IgD-negative memory B cell (primary cell): ENCODE measurements around the gene CCDC142. TPM values are rescaled to one million over a fixed set of nuclear protein-coding genes. Genes with fewer than 3 reads are reported as not detected.
A peak's percentile ranks its signal among the peaks of the same experiment; 100 is the strongest.

Source experiments
- H3K27ac Mint-ChIP-seq, 3 donors: one replicate each; pipeline ENCODE4 v1.8.0; 2020 to 2022; ENCODE audit warnings: mild to moderate bottlenecking in 3 of 3, mixed read lengths in 3 of 3, moderate library complexity in 1 of 3
- H3K27me3 Mint-ChIP-seq: one replicate; pipeline ENCODE4 v1.8.0; 2021; ENCODE audit warnings: mixed read lengths
- H3K36me3 Mint-ChIP-seq: one replicate; pipeline ENCODE4 v1.8.0; 2020; ENCODE audit warnings: mild to moderate bottlenecking, mixed read lengths
- H3K4me1 Mint-ChIP-seq, 3 donors: one replicate each; pipeline ENCODE4 v1.8.0; 2020 to 2022; ENCODE audit warnings: mixed read lengths in 3 of 3, mild to moderate bottlenecking in 1 of 3
- H3K4me3 Mint-ChIP-seq, 4 donors: one replicate each; pipeline ENCODE4 v1.8.0; 2020 to 2022; ENCODE audit warnings: mild to moderate bottlenecking in 4 of 4, mixed read lengths in 4 of 4, moderate library complexity in 3 of 4
- H3K9me3 Mint-ChIP-seq, 3 donors: one replicate each; pipeline ENCODE4 v1.8.0; 2020 to 2021; ENCODE audit warnings: mixed read lengths in 3 of 3, mild to moderate bottlenecking in 1 of 3
- polyA plus RNA-seq: library from polyadenylated mRNA; unstranded; fragments of 300-500 nt; fragmentation: Illumina TruSeq; gene quantifications from one replicate; pipeline ENCODE4 v1.2.3, GENCODE V29; 2021

Gene CCDC142
- polyA plus RNA-seq, 1 donor from 2014 or later = 9.2 TPM

DNA sequence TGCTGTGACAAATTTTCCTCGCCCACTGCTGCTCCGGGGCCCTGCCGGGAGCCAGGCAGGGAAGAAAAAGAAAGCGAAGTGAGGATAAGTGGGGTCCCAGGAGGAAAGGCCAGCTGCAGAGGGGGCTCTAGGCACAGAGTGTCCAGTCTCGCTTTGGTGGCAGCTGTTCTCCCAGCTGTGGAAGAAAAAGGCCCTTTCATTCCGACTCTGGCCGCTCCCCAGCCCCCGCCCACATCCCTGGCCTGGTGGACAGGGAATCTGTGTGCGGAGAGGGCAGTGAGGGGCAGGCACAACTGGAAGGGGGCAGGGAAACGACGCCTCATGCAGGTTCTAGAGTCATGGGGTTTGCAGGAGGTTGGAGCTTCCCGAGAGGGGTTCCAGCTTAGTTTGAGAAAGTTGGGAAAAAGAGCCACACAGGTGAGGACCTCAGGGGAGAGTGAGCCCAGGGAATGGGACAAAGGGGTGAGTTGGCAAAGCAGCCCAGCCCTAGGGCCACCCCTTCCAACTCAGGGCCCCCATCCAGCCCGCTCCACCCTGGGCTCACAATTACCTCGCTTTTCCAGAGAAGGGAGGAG is 42.9 kb downstream of the CCDC142 start:
- Mint-ChIP-seq H3K27ac (no peak overlapping the region), H3K4me1 (peaks cover 11 to 18% (median 18%) of the 10 kb centered on the region in 3 donors), H3K36me3 (no peaks in the 10 kb centered on the region), H3K4me3 (peak overlapping the region; percentile 48 to 91 (median 76)), H3K27me3 (peaks cover 16% of the 10 kb centered on the region), H3K9me3 (no peaks in the 10 kb centered on the region)

- H3K9me3 Mint-ChIP-seq = no peaks in the 10 kb centered on the region
- peak overlapping the region in 2 of 3 donors; percentile 11 to 20 for H3K27ac Mint-ChIP-seq
- no peaks in the 10 kb centered on the region for H3K36me3 Mint-ChIP-seq
- peaks cover 16% of the 10 kb centered on the region for H3K27me3 Mint-ChIP-seq
- peak overlapping the region in 3 of 4 donors; percentile 27 to 65 (median 55) for H3K4me3 Mint-ChIP-seq
- peaks cover 11 to 18% (median 18%) of the 10 kb centered on the region in 3 donors for H3K4me1 Mint-ChIP-seq
Observed at GRCh38 chr2:74439373-74439772, 43.4 kb downstream of the CCDC142 start.

- no peak overlapping the region for H3K4me3 Mint-ChIP-seq
- H3K27me3 Mint-ChIP-seq = peaks cover 16% of the 10 kb centered on the region
- peaks cover 11 to 16% (median 15%) of the 10 kb centered on the region in 3 donors for H3K4me1 Mint-ChIP-seq
- no peaks in the 10 kb centered on the region for H3K9me3 Mint-ChIP-seq
- H3K36me3 Mint-ChIP-seq = no peaks in the 10 kb centered on the region
- peak overlapping the region in 1 of 3 donors; percentile 98 for H3K27ac Mint-ChIP-seq
Observed at GRCh38 chr2:74438248-74438647, 44.5 kb downstream of the CCDC142 start.

DNA sequence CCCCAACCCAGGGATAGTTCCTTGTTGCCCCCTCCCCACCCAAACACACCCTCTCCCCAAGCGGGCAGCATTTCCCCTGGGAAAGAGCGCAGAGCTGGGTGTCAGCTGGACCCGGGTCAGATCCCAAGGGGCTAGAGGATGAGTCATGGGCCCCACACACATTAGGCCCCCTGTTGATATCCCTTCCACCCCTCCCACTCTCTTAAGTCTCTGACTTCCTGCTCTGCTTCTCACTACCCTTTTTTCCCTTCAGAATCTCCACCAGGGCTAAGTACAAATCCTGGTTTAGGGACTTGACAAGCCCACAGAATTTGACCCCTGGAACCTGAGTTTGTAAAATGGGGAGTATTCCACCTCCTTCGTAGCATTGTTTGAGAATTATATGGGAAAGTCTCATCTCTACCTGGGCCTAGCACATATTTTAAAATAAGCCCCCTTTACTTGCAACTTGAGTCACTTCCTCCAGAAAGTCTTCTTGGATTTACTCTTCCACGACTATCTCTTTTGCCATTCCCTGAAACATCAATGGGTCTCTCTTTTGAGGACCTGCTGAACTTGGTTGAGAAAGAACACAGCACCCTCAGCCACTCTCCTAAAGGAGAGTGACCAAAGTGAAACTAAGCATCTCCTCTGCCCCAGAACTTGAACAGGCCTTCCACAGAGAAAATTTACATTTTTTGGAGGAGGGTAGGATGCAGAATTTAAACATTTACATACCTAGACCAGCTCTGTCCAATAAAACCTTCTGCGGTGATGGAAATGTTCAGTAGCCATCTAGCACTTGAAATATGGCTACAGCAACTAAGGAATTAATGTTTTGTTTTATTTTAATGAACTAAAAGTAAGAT is 45.7 kb downstream of the CCDC142 start:
- peaks cover 7% of the 10 kb centered on the region for H3K27me3 Mint-ChIP-seq
- peak overlapping the region in 1 of 4 donors; percentile 21 for H3K4me3 Mint-ChIP-seq
- peaks cover 10 to 15% (median 14%) of the 10 kb centered on the region in 3 donors for H3K4me1 Mint-ChIP-seq
- no peaks in the 10 kb centered on the region for H3K9me3 Mint-ChIP-seq
- no peak overlapping the region for H3K27ac Mint-ChIP-seq
- no peaks in the 10 kb centered on the region for H3K36me3 Mint-ChIP-seq

DNA sequence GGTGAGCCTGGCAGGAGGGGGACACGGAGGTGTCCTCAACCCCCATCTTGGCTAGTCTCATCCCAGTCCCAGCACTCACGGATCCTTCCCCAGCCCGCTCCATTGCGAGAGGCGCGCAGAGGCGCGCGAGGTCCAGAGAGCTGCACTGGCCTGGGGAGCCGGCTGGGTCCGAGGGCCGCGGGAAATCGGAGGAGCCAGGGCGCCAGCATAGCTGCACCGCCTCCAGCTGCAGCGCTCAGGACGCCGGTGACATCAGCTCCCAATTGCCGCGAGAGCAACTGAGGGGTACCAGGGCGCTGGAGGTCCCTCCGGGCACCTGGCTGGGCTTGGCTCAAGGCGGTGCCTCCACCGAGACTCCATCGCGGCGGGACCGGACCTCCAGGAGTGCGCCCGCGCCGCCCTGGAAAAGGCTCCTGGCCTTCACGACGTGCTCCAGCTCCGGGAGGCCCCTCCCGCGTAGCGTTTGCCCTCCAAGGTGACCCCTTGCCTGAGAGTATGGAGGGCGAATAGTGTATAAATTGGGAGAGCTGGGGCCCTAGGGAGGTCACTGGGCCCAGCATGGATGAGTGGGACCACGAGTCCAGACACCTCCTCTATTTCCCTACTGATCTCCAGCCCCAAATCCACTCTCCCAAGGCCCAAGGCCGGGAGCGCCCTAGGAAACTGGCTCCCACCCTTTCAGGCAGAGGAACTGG is 46.5 kb downstream of the CCDC142 start:
- no peaks in the 10 kb centered on the region for H3K36me3 Mint-ChIP-seq
- no peak overlapping the region for H3K27ac Mint-ChIP-seq
- H3K4me1 Mint-ChIP-seq = peaks cover 10 to 15% (median 14%) of the 10 kb centered on the region in 3 donors
- H3K27me3 Mint-ChIP-seq = peaks cover 5% of the 10 kb centered on the region
- H3K9me3 Mint-ChIP-seq = no peaks in the 10 kb centered on the region
- H3K4me3 Mint-ChIP-seq = no peak overlapping the region

DNA sequence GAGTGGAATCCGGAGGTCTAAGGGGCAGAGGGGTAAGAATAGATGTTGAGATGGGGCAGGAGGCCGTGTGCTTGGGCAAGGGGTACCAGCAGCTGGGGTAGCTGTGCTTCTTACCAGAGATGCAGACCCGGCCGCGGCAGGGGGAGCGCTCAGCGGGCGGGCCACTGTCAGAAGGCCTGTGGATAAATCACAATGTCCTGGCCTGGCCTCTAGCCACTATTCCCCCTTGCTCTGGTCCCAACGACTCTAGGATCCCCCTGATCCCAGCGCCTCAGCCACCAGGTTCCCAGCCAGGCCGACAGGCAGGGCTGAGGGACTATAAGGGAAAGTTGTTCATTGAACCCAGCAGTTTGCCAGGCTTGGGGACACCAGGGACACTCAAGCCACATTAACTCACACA is 52.3 kb downstream of the CCDC142 start:
- Mint-ChIP-seq H3K27ac (no peak overlapping the region), H3K27me3 (no peaks in the 10 kb centered on the region), H3K4me3 (no peak overlapping the region), H3K4me1 (no peaks in the 10 kb centered on the region), H3K9me3 (no peaks in the 10 kb centered on the region), H3K36me3 (no peaks in the 10 kb centered on the region)

GRCh38 chr2:74429487-74430451 is 53.0 kb downstream of the CCDC142 start:
- Mint-ChIP-seq H3K27ac (no peak overlapping the region), H3K4me3 (no peak overlapping the region), H3K36me3 (no peaks in the 10 kb centered on the region), H3K9me3 (no peaks in the 10 kb centered on the region), H3K27me3 (no peaks in the 10 kb centered on the region), H3K4me1 (no peaks in the 10 kb centered on the region)

DNA sequence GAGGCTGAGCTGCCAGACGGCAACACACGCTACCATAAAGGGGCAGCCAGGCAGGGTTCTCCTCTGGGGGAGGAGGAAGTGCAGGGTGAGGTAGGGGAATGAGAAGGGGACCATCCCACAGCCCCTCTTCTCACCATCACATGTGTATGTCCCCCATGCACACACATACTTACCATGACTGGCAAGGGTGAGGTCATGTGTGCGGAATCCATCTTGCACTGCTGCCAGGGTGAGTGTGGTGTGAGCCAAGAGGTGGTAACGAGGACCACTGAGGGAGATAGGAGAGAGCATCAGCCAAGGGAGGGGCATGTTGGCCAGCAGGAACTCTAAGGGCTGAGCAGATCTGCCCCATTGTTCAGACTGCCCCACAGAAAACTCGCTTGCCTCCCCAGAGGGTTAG is 54.1 kb downstream of the CCDC142 start:
- H3K4me1 Mint-ChIP-seq = no peaks in the 10 kb centered on the region
- peak overlapping the region in 1 of 3 donors; percentile 35 for H3K27ac Mint-ChIP-seq
- no peaks in the 10 kb centered on the region for H3K27me3 Mint-ChIP-seq
- H3K9me3 Mint-ChIP-seq = no peaks in the 10 kb centered on the region
- H3K36me3 Mint-ChIP-seq = no peaks in the 10 kb centered on the region
- H3K4me3 Mint-ChIP-seq = no peak overlapping the region

DNA sequence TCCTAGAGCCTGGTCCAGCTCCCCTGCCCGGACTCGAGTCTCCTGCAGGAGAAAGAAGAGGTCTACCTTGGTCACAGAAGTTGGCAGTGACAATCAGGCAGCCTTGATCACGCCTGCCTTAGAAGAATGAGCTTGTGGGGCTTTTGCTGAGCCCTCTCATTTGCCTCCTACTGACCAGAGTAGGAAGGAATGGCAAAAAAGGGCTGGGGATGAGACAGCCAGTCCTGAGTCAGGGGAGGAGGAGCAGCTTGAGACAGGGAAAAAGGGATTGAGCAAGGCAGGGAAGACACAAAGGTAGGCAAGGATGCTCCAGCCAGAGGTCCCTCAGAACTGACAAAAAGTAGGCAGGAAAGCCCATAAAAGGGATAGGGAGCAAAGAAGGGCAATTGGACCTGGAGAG is 55.2 kb downstream of the CCDC142 start:
- H3K4me1 Mint-ChIP-seq = peaks cover 0 to 3% (median 2%) of the 10 kb centered on the region in 3 donors
- no peaks in the 10 kb centered on the region for H3K36me3 Mint-ChIP-seq
- no peaks in the 10 kb centered on the region for H3K9me3 Mint-ChIP-seq
- H3K4me3 Mint-ChIP-seq = no peak overlapping the region
- no peaks in the 10 kb centered on the region for H3K27me3 Mint-ChIP-seq
- H3K27ac Mint-ChIP-seq = peak overlapping the region in 2 of 3 donors; percentile 51 to 83

DNA sequence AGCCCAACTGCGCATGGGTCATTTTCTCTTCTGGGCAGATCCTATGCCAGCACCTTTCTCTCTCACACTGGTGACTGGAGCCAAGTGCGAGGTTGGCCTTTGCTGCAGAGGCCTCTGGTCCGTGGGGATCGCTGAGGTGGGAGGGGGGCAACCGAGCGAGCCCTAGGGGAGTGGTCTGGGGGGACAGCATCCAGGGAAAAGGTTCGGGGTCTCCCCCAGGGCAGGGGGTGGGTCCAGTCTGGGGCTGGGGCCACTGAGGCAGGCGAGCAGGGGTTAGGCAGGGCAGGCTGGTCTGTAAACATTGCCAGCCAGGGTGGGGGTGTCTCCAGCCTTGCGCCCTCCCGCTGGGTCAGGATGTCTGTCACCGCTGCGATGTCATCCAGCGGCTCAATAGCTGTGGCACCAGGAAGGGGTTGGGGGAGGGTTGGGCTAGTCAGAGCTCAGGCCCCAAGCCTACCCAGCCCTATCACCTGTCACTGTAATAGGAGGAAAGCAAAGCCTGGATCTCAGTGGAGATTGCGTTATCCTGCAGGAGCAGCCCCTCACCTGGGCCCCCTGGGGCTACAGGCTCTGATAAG is 56.5 kb downstream of the CCDC142 start:
- no peaks in the 10 kb centered on the region for H3K9me3 Mint-ChIP-seq
- H3K36me3 Mint-ChIP-seq = no peaks in the 10 kb centered on the region
- peaks cover 2 to 6% (median 3%) of the 10 kb centered on the region in 3 donors for H3K4me1 Mint-ChIP-seq
- H3K27me3 Mint-ChIP-seq = no peaks in the 10 kb centered on the region
- H3K4me3 Mint-ChIP-seq = no peak overlapping the region
- peak overlapping the region in 2 of 3 donors; percentile 48 to 51 for H3K27ac Mint-ChIP-seq

DNA sequence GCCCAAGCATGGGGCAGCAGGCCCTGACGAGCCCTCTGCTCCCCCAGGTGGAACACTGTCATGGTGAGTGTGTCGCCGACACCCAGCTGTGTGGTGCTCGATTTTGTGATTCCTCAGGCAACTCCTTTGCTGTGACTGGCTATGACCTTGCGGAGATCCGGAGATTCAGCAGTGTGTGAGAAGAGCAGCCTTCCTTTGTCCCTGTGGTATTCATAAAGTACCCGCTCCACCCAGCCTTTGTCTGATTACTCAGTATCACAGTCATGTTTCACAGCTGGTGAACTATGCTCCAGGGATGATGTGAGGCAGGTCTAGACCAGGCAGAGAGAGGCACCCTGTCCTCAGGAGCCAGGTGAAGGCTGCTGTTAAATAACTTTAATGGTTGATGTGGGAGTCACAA is 57.3 kb downstream of the CCDC142 start:
- H3K27me3 Mint-ChIP-seq = no peaks in the 10 kb centered on the region

DNA sequence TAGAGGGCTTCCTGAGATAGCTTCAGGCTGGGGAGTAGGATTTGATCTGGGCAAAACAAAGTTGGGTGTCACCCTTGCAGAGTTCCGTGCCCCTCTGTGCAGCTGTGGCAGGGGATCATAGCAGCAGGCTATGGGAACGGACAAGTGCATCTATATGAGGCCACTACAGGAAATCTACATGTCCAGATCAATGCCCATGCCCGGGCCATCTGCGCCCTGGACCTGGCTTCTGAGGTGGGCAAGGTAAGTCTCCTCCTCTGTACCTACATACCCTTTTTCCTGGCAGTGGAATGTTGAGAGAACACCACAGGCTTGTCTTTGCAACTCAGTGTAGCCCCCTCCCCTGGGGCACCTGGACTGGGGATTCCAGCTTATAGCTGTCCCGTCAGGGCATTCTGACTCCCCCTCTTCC is 57.8 kb downstream of the CCDC142 start:
- H3K9me3 Mint-ChIP-seq = no peaks in the 10 kb centered on the region

More for the DNA sequence above, 57.3 kb downstream of the CCDC142 start:
- Mint-ChIP-seq H3K4me3 (peak overlapping the region in 1 of 4 donors; percentile 100), H3K4me1 (peaks cover 4 to 11% (median 5%) of the 10 kb centered on the region in 3 donors), H3K9me3 (no peaks in the 10 kb centered on the region), H3K36me3 (no peaks in the 10 kb centered on the region), H3K27ac (peak overlapping the region in 1 of 3 donors; percentile 1)

DNA sequence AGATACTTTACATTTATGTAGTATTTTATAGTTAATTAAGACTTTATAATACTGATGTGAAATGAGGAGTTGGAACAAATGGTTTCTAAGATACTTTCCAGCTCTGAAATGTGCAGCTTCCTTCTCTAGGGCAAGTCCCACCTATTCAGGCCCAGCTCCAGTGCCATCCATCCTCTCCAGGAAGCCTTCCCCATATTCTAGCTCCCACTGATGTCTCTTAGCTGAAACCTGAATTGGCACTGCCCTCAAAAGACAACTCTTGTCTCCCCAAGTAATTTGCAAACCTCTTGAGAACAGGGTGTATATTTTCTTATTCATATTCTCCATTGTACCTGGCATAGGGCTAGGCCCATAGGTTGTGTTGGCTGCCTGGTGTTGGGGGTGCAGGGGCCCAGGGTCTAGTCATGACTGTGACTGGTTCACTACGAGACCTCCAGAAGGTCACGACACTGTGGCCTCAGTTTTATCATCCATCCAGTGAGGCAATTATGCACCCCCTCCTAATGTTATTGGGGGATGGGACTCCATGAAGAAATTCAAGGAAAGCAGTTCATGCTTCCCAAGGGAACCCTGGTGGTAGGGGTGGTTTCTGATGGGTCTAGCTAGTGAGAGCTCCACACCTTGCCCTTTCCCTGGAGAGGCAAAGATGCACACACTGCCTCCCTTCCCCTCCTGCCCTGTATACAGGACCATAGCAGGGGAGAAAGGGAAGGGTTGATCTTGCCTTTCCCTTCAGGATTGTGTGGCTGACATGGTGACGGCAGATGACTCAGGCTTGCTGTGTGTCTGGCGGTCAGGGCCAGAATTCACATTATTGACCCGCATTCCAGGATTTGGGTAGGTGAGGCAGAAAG is 58.4 kb downstream of the CCDC142 start:
- peak overlapping the region in 1 of 4 donors; percentile 100 for H3K4me3 Mint-ChIP-seq
- no peaks in the 10 kb centered on the region for H3K36me3 Mint-ChIP-seq
- H3K27me3 Mint-ChIP-seq = no peaks in the 10 kb centered on the region
- no peaks in the 10 kb centered on the region for H3K9me3 Mint-ChIP-seq
- H3K4me1 Mint-ChIP-seq = peaks cover 10 to 23% (median 13%) of the 10 kb centered on the region in 3 donors
- peak overlapping the region in 1 of 3 donors; percentile 1 for H3K27ac Mint-ChIP-seq

More for the DNA sequence above, 57.8 kb downstream of the CCDC142 start:
- Mint-ChIP-seq H3K36me3 (no peaks in the 10 kb centered on the region), H3K27ac (peak overlapping the region in 1 of 3 donors; percentile 1), H3K4me3 (peak overlapping the region in 2 of 4 donors; percentile 13 to 100), H3K27me3 (no peaks in the 10 kb centered on the region), H3K4me1 (peaks cover 8 to 16% (median 10%) of the 10 kb centered on the region in 3 donors)
